SK-N-SH treated with all-trans-retinoic acid at 6 μM for 48 hours (cell line): Measurements from ENCODE around the gene ADGRD2.

Experiments used
- CREB5 ChIP-seq: fragments of 250-450 bp; sonication (Bioruptor Pico); IDR thresholded peaks from 2 replicates; pipeline ENCODE4 v1.5.1; 2020; ENCODE audit warnings: low read depth, mild to moderate bottlenecking, moderate library complexity
- CSDC2 ChIP-seq: fragments of 250-450 bp; sonication (Bioruptor Pico); IDR thresholded peaks from 2 replicates; pipeline ENCODE4 v1.5.0; 2020; ENCODE audit warnings: mild to moderate bottlenecking, moderate library complexity
- ESRRG ChIP-seq: fragments of 250-450 bp; sonication (Bioruptor Pico); IDR thresholded peaks from 2 replicates; pipeline ENCODE4 v1.6.1; 2021; ENCODE audit warnings: mild to moderate bottlenecking
- ISL1 ChIP-seq: fragments of 250-450 bp; sonication (Bioruptor Pico); IDR thresholded peaks from 2 replicates; pipeline ENCODE4 v2.1.2; 2022; ENCODE audit warnings: mild to moderate bottlenecking, moderate library complexity
- PATZ1 ChIP-seq: fragments of 250-450 bp; sonication (Bioruptor Pico); IDR thresholded peaks from 2 replicates; pipeline ENCODE4 v1.8.0; 2020; ENCODE audit warnings: mild to moderate bottlenecking, moderate library complexity, borderline replicate concordance
- RARB ChIP-seq: fragments of 250-450 bp; sonication (Bioruptor Pico); IDR thresholded peaks from 2 replicates; pipeline ENCODE4 v1.8.0; 2021; ENCODE audit warnings: mild to moderate bottlenecking, moderate library complexity
- TOX ChIP-seq: fragments of 250-450 bp; sonication (Bioruptor Pico); IDR thresholded peaks from 2 replicates; pipeline ENCODE4 v1.8.0; 2021; ENCODE audit warnings: mild to moderate bottlenecking, moderate library complexity, borderline replicate concordance
- ZFP3 ChIP-seq: fragments of 250-450 bp; sonication (Bioruptor Pico); IDR thresholded peaks from 2 replicates; pipeline ENCODE4 v1.5.0; 2020; ENCODE audit warnings: mild to moderate bottlenecking, moderate library complexity
- ZNF565 ChIP-seq: fragments of 450-650 bp; formaldehyde crosslinking; conservative IDR thresholded peaks from 2 replicates; pipeline ENCODE4 v1.5.0; 2020; ENCODE audit warnings: low read depth, mild to moderate bottlenecking, moderate library complexity
- ZNF8 ChIP-seq: fragments of 450-650 bp; formaldehyde crosslinking; IDR thresholded peaks from 2 replicates; pipeline ENCODE4 v1.5.0; 2020; ENCODE audit warnings: mild to moderate bottlenecking, moderate library complexity
- TF ChIP-seq, protein P1 (sequence below): fragments of 250-450 bp; sonication (Bioruptor Pico); IDR thresholded peaks from 2 replicates; pipeline ENCODE4 v1.5.1; 2021; ENCODE audit warnings: mild to moderate bottlenecking, moderate library complexity

GRCh38 chr9:124440786-124441185 lies 9.5 kb upstream of the ADGRD2 start:
- no peak for TF ChIP-seq ZNF565 (CRISPR knock-in tag)
- no peak for TF ChIP-seq ZFP3
- TF ChIP-seq ESRRG (CRISPR knock-in tag), result no peak
- TF ChIP-seq ZNF8, result no peak
- no peak for TF ChIP-seq PATZ1 (CRISPR knock-in tag)
- TF ChIP-seq CREB5, result no peak
- no peak for TF ChIP-seq ISL1
- TF ChIP-seq RARB (CRISPR knock-in tag), result no peak
- TF ChIP-seq, protein P1, sequence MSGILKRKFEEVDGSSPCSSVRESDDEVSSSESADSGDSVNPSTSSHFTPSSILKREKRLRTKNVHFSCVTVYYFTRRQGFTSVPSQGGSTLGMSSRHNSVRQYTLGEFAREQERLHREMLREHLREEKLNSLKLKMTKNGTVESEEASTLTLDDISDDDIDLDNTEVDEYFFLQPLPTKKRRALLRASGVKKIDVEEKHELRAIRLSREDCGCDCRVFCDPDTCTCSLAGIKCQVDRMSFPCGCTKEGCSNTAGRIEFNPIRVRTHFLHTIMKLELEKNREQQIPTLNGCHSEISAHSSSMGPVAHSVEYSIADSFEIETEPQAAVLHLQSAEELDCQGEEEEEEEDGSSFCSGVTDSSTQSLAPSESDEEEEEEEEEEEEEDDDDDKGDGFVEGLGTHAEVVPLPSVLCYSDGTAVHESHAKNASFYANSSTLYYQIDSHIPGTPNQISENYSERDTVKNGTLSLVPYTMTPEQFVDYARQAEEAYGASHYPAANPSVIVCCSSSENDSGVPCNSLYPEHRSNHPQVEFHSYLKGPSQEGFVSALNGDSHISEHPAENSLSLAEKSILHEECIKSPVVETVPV, result no peak
- no peak for TF ChIP-seq CSDC2 (CRISPR knock-in tag)
- no peak for TF ChIP-seq TOX (CRISPR knock-in tag)
